CD4-positive, alpha-beta T cell (primary cell): ENCODE results near the gene EML2. TPM values are rescaled to one million over a fixed set of nuclear protein-coding genes. Genes with fewer than 3 reads are reported as not detected.

Experiments
- ATAC-seq: fragments of 200-7000 bp; cut with Tn5 transposase; one replicate; pipeline ENCODE4 v1.10.0; 2022; ENCODE audit warnings: mild to moderate bottlenecking; ENCODE audit not compliant: poor library complexity
- CTCF ChIA-PET: fragments of 350-600 bp; sonication (Branson Sonifier 250); formaldehyde crosslinking; loops from one replicate; lab custom pipeline; 2021; ENCODE audit warnings: antibody characterized with exemption, inconsistent platforms; lab: Charles Lee
- POLR2A ChIA-PET: fragments of 350-600 bp; sonication (Branson Sonifier 250); formaldehyde crosslinking; loops from one replicate; lab custom pipeline; 2021; ENCODE audit warnings: antibody characterized with exemption, inconsistent platforms; lab: Charles Lee
- DNase-seq, 14 experiments: peaks; one replicate each; pipeline ENCODE4 v3.0.0-alpha.2; 2013 to 2020; ENCODE audit warnings: mixed read lengths in 2 of 14
- H3K27ac ChIP-seq, 2 donors: one replicate each; pipeline versions ENCODE4 v1.5.1 to v1.7.0; 2013; ENCODE audit warnings: low read length in 2 of 2, low read depth in 1 of 2, mild to moderate bottlenecking in 1 of 2
- H3K27me3 ChIP-seq, 2 experiments: 1 replicate in 1 of 2; 2 replicates in 1 of 2; pipeline versions ENCODE4 v1.6.1 to v1.7.0; 2013; ENCODE audit warnings: low read length in 2 of 2, control low read depth in 1 of 2, mild to moderate bottlenecking in 1 of 2, moderate library complexity in 1 of 2; ENCODE audit not compliant: insufficient read depth in 2 of 2, control insufficient read depth in 1 of 2
- H3K36me3 ChIP-seq: one replicate; pipeline ENCODE4 v1.6.1; 2013; ENCODE audit warnings: low read length, control low read depth; ENCODE audit not compliant: insufficient read depth
- H3K4me1 ChIP-seq: one replicate; pipeline ENCODE4 v1.6.1; 2013; ENCODE audit warnings: low read length, control low read depth; ENCODE audit not compliant: insufficient read depth
- H3K4me3 ChIP-seq: one replicate; pipeline ENCODE4 v1.5.1; 2013; ENCODE audit warnings: mild to moderate bottlenecking, low read length, moderate library complexity
- H3K9me3 ChIP-seq, 2 experiments: 1 replicate in 1 of 2; 2 replicates in 1 of 2; pipeline versions ENCODE4 v1.6.1 to v1.7.0; 2013; ENCODE audit warnings: low read length in 2 of 2, mild to moderate bottlenecking in 2 of 2, control low read depth in 1 of 2, moderate library complexity in 1 of 2; ENCODE audit not compliant: control insufficient read depth in 1 of 2, insufficient read depth in 1 of 2
- H3K27ac Mint-ChIP-seq: one replicate; pipeline ENCODE4 v1.8.0; 2020; ENCODE audit warnings: mixed read lengths
- H3K27me3 Mint-ChIP-seq: one replicate; pipeline ENCODE4 v1.8.0; 2021; ENCODE audit warnings: mixed read lengths
- H3K36me3 Mint-ChIP-seq: one replicate; pipeline ENCODE4 v1.8.0; 2021; ENCODE audit warnings: low read depth, mixed read lengths
- H3K4me1 Mint-ChIP-seq: one replicate; pipeline ENCODE4 v1.8.0; 2021; ENCODE audit warnings: low read depth, mixed read lengths
- H3K4me3 Mint-ChIP-seq: one replicate; pipeline ENCODE4 v1.8.0; 2020; ENCODE audit warnings: mild to moderate bottlenecking, mixed read lengths
- H3K9me3 Mint-ChIP-seq: one replicate; pipeline ENCODE4 v1.8.0; 2020; ENCODE audit warnings: mixed read lengths
- CTCF ChIP-seq: fragments of 200-600 bp; IDR thresholded peaks from one replicate; pipeline ENCODE4 v1.8.0; 2022; ENCODE audit warnings: antibody characterized with exemption, mild to moderate bottlenecking
- intact Hi-C, 2 experiments: fragments of 100-400 bp; cut with DNase I in 1 of 2; cut with micrococcal nuclease in 1 of 2; formaldehyde crosslinking; loops; one replicate each; pipeline versions ENCODE4 v1.15.1 to v1.9.0; 2023 to 2025; cut with DNase I, micrococcal nuclease
- total RNA-seq, 174 experiments: library from RNA in 2 of 174; stranded (reverse) in 2 of 174; gene quantifications; one replicate each; pipeline ENCODE4 v1.2.3 and lab custom pipeline; 2021 to 2026

Gene EML2
- total RNA-seq, 2 experiments from 2014 or later: 29.2 to 30.4 TPM

- no peak overlapping the region for H3K4me3 ChIP-seq
- Mint-ChIP-seq H3K36me3 (no peaks in the 10 kb centered on the region), H3K27me3 (peaks cover 52% of the 10 kb centered on the region), H3K27ac (no peak overlapping the region), H3K9me3 (no peaks in the 10 kb centered on the region), H3K4me1 (peaks cover under 1% of the 10 kb centered on the region), H3K4me3 (no peak overlapping the region)
- peaks cover 0 to 16% of the 10 kb centered on the region in 2 experiments for H3K9me3 ChIP-seq
- intact Hi-C loops: no loop called here
- no peak overlapping the region for H3K27ac ChIP-seq
- TF ChIP-seq CTCF: no peak
- no peaks in the 10 kb centered on the region for H3K36me3 ChIP-seq
- ATAC-seq (no peak), DNase-seq (no peak)
- ChIA-PET POLR2A (interaction anchor here (1.1 kb wide), 1 partner anchor 121 kb away, joined by 3 read pairs; no protein-coding TSS in a partner anchor), CTCF (interaction anchor here (1.0 kb wide), 1 partner anchor 52 kb away, joined by 4 read pairs; no protein-coding TSS in a partner anchor)
- H3K4me1 ChIP-seq: peaks cover 7% of the 10 kb centered on the region
- peaks cover 18 to 21% of the 10 kb centered on the region in 2 experiments for H3K27me3 ChIP-seq
Observed at GRCh38 chr19:45590300-45591003, 48.7 kb downstream of the EML2 start.

- no peak overlapping the region for H3K27ac ChIP-seq
- peaks cover 14% of the 10 kb centered on the region for H3K4me1 ChIP-seq
- Mint-ChIP-seq H3K4me1 (peaks cover 8% of the 10 kb centered on the region), H3K9me3 (no peaks in the 10 kb centered on the region), H3K4me3 (no peak overlapping the region), H3K36me3 (no peaks in the 10 kb centered on the region), H3K27ac (no peak overlapping the region), H3K27me3 (peaks cover 48% of the 10 kb centered on the region)
- H3K27me3 ChIP-seq: peaks cover 15 to 21% of the 10 kb centered on the region in 2 experiments
- no peak for DNase-seq
- ChIA-PET POLR2A (no interaction called here), CTCF (no interaction called here)
- H3K9me3 ChIP-seq: peaks cover 0 to 16% of the 10 kb centered on the region in 2 experiments
- intact Hi-C loops: loop anchor here in 1 of 2 experiments (10.0 kb wide), 2 partner anchors 105 to 165 kb away; partner anchors contain the start of genes ERCC1, QPCTL and SNRPD2
- no peaks in the 10 kb centered on the region for H3K36me3 ChIP-seq
- no peak overlapping the region for H3K4me3 ChIP-seq
- ATAC-seq: no peak
- TF ChIP-seq CTCF: no peak
Observed at GRCh38 chr19:45589768-45590167, 49.4 kb downstream of the EML2 start.

DNA sequence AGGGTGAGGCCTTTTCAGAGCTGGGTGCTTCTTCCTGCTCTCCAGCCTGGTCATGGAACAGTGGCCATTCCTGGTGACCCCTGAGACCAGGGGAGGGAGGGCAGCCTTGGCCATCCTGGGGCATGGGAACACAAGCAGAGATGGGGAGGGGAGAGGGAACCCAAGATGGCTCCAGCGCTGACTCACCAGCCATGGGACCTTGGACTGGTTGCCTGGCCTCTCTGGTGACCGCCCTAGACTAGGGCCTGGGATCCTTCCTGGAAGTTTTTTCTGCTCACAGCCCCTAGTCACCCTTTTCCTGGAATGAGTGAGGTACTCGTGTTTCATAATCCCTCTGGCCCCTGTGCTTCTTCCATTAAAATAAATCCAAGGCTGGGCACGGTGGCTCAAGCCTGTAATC lies 51.3 kb downstream of the EML2 start:
- Histone ChIP-seq H3K4me1 (peaks cover 26% of the 10 kb centered on the region), H3K27ac (no peak overlapping the region), H3K36me3 (no peaks in the 10 kb centered on the region), H3K27me3 (peaks cover 12 to 21% of the 10 kb centered on the region in 2 experiments), H3K4me3 (no peak overlapping the region), H3K9me3 (peaks cover 0 to 16% of the 10 kb centered on the region in 2 experiments)
- Mint-ChIP-seq H3K4me3 (no peak overlapping the region), H3K36me3 (peaks cover 10% of the 10 kb centered on the region), H3K27me3 (peaks cover 43% of the 10 kb centered on the region), H3K27ac (no peak overlapping the region), H3K4me1 (peaks cover 15% of the 10 kb centered on the region), H3K9me3 (no peaks in the 10 kb centered on the region)
- intact Hi-C loops: loop anchor here in 1 of 2 experiments (10.0 kb wide), 2 partner anchors 107 to 163 kb away; partner anchors contain the start of genes ERCC1, QPCTL and SNRPD2
- ChIA-PET CTCF (interaction anchor here (1.3 kb wide), 1 partner anchor 54 kb away, joined by 3 read pairs; no protein-coding TSS in a partner anchor), POLR2A (no interaction called here)
- ATAC-seq: no peak
- no peak for TF ChIP-seq CTCF
- DNase-seq: no peak
